HepG2 (cell line): ENCODE measurements around the gene KPNA3. TPM values are rescaled to one million over a fixed set of nuclear protein-coding genes. Genes with fewer than 3 reads are reported as not detected.

Experiments used
- ARID2 ChIP-seq: sonication (generic); formaldehyde crosslinking; IDR thresholded peaks from 2 replicates; pipeline ENCODE4 v1.8.1; 2022; ENCODE audit warnings: mild to moderate bottlenecking, missing genetic modification reagents, borderline replicate concordance
- CREM ChIP-seq, 2 experiments: sonication (generic) in 1 of 2; formaldehyde crosslinking in 1 of 2; IDR thresholded peaks; 2 replicates each; pipeline versions ENCODE4 v1.4.0 to v1.6.1; 2016 to 2020; ENCODE audit warnings: antibody characterized with exemption in 1 of 2, mild to moderate bottlenecking in 1 of 2, missing genetic modification reagents in 1 of 2
- EP300 ChIP-seq, 3 experiments: sonication (generic) in 1 of 3; formaldehyde crosslinking in 1 of 3; IDR thresholded peaks; 2 replicates each; pipeline versions ENCODE4 v1.5.1 to v1.6.1; 2011 to 2020; ENCODE audit warnings: low read depth in 2 of 3, low read length in 2 of 3, borderline replicate concordance in 1 of 3, improper control_type of control experiment in 1 of 3, mild to moderate bottlenecking in 1 of 3, missing genetic modification reagents in 1 of 3, moderate library complexity in 1 of 3
- FOXA1 ChIP-seq, 2 experiments: fragments of 450-650 bp in 1 of 2; sonication (generic) in 1 of 2; formaldehyde crosslinking in 1 of 2; IDR thresholded peaks; 2 replicates each; pipeline versions ENCODE4 v1.4.0 to v1.6.1; 2016 to 2020; ENCODE audit warnings: missing genetic modification reagents in 1 of 2
- HMGXB4 ChIP-seq, 2 experiments: sonication (generic) in 1 of 2; formaldehyde crosslinking in 1 of 2; IDR thresholded peaks; 2 replicates each; pipeline versions ENCODE4 v1.4.0 to v1.6.1; 2018 to 2020; ENCODE audit warnings: missing genetic modification reagents in 2 of 2, borderline replicate concordance in 1 of 2, low read depth in 1 of 2, mild to moderate bottlenecking in 1 of 2, missing biosample characterization in 1 of 2
- HNF4A ChIP-seq: sonication (generic); formaldehyde crosslinking; IDR thresholded peaks from 2 replicates; pipeline ENCODE4 v1.4.0; 2020; ENCODE audit warnings: missing genetic modification reagents
- HNF4G ChIP-seq, 2 experiments: sonication (generic) in 1 of 2; formaldehyde crosslinking in 1 of 2; IDR thresholded peaks; 2 replicates each; pipeline versions ENCODE4 v1.4.0 to v1.6.1; 2011 to 2020; ENCODE audit warnings: borderline replicate concordance in 2 of 2, low read depth in 2 of 2, mild to moderate bottlenecking in 2 of 2, low read length in 1 of 2, missing genetic modification reagents in 1 of 2, moderate library complexity in 1 of 2
- IRF2 ChIP-seq: IDR thresholded peaks from 2 replicates; pipeline ENCODE4 v1.6.1; 2018; ENCODE audit warnings: missing genetic modification reagents, missing compliant biosample characterization
- MNT ChIP-seq: fragments of 450-650 bp; IDR thresholded peaks from 2 replicates; pipeline ENCODE4 v1.6.1; 2016
- PATZ1 ChIP-seq: sonication (generic); formaldehyde crosslinking; IDR thresholded peaks from 2 replicates; pipeline ENCODE4 v1.4.0; 2020; ENCODE audit warnings: missing genetic modification reagents
- PHF21A ChIP-seq: sonication (generic); formaldehyde crosslinking; IDR thresholded peaks from 2 replicates; pipeline ENCODE4 v1.5.0; 2020; ENCODE audit warnings: mild to moderate bottlenecking, missing genetic modification reagents
- PPARG ChIP-seq: conservative IDR thresholded peaks from 2 replicates; pipeline ENCODE4 v1.6.1; 2016; ENCODE audit warnings: missing biosample characterization, missing genetic modification reagents
- RXRA ChIP-seq: sonication (generic); formaldehyde crosslinking; IDR thresholded peaks from 2 replicates; pipeline ENCODE4 v1.5.1; 2020; ENCODE audit warnings: missing genetic modification reagents
- SIN3A ChIP-seq: IDR thresholded peaks from 2 replicates; pipeline ENCODE4 v1.6.1; 2011; ENCODE audit warnings: low read depth, mild to moderate bottlenecking, control low read depth, low read length, borderline replicate concordance
- SNAPC2 ChIP-seq: sonication (generic); formaldehyde crosslinking; IDR thresholded peaks from 2 replicates; pipeline ENCODE4 v1.8.1; 2022; ENCODE audit warnings: mild to moderate bottlenecking, missing genetic modification reagents
- SOX13 ChIP-seq, 3 experiments: fragments of 450-650 bp in 1 of 3; sonication (generic) in 1 of 3; formaldehyde crosslinking in 1 of 3; IDR thresholded peaks in 2 of 3; conservative IDR thresholded peaks in 1 of 3; 2 replicates each; pipeline versions ENCODE4 v1.5.0 to v1.6.1; 2016 to 2020; ENCODE audit warnings: antibody characterized with exemption in 1 of 3, mild to moderate bottlenecking in 1 of 3, missing compliant biosample characterization in 1 of 3, missing genetic modification reagents in 1 of 3, moderate library complexity in 1 of 3
- STAG1 ChIP-seq: sonication (generic); formaldehyde crosslinking; IDR thresholded peaks from 2 replicates; pipeline ENCODE4 v1.4.0; 2020; ENCODE audit warnings: missing genetic modification reagents
- TFDP2 ChIP-seq: sonication (generic); formaldehyde crosslinking; IDR thresholded peaks from 2 replicates; pipeline ENCODE4 v1.4.0; 2020; ENCODE audit warnings: missing genetic modification reagents
- ZNF296 ChIP-seq: sonication (generic); formaldehyde crosslinking; conservative IDR thresholded peaks from 2 replicates; pipeline ENCODE4 v1.5.0; 2020; ENCODE audit warnings: mild to moderate bottlenecking, missing genetic modification reagents
- polyA plus RNA-seq, 8 experiments: library from polyadenylated mRNA; depleted of rRNA in 3 of 8; stranded (reverse) in 7 of 8; unstranded in 1 of 8; fragments of >200 nt; fragmentation: Illumina TruSeq in 4 of 8; extraction: Trizol in 4 of 8; gene quantifications; 2 replicates each; pipeline versions ENCODE4 v1.2.1 to v1.2.3, GENCODE V29; 2011 to 2016; ENCODE audit warnings: low read depth in 4 of 8, missing spikeins in 1 of 8, mixed read lengths in 1 of 8; ENCODE audit not compliant: insufficient read depth in 1 of 8
- total RNA-seq, 5 experiments: library from RNA; depleted of rRNA; stranded (reverse); fragments of >200 nt; fragmentation: Illumina TruSeq; extraction: Trizol; gene quantifications; 2 replicates each; pipeline ENCODE4 v1.2.3, GENCODE V29; 2016; ENCODE audit warnings: low read depth in 1 of 5

The KPNA3 gene
- total and polyA plus RNA-seq, 2 of the 13 experiments (the other 11 are each of a cell fraction or from before 2014, with no cell fraction given), result 13.0 to 28.9 TPM

GRCh38 chr13:49791315-49791710, 1.2 kb downstream of the KPNA3 start (continued):
- TF ChIP-seq CREM (IDR thresholded peaks at IDR 0.05), result 0 out of 2 replicates have a peak, but pooled peaks have one; percentile 5
- no peak for TF ChIP-seq CREM (CRISPR knock-in tag; IDR thresholded peaks at IDR 0.05)
- peak; percentile 63; the same call in 1 of the 2 replicates for TF ChIP-seq ARID2 (CRISPR knock-in tag)
- TF ChIP-seq IRF2, result 0 out of 2 replicates have a peak, but pooled peaks have one; percentile 50
- peak; percentile 45; the same call in 1 of the 2 replicates for TF ChIP-seq SNAPC2 (CRISPR knock-in tag)
- TF ChIP-seq HMGXB4 (CRISPR knock-in tag; IDR thresholded peaks at IDR 0.05; ENCODE audit: borderline replicate concordance in 1 of 2, low read depth in 1 of 2), result peak; percentile 65 to 81; a peak in 2 of 4 replicates
- TF ChIP-seq MNT, result no peak
- TF ChIP-seq PHF21A, result peak; percentile 60; the same call in 1 of the 2 replicates
- TF ChIP-seq ZNF296, result no peak
- no peak for TF ChIP-seq SOX13 (IDR thresholded peaks at IDR 0.05)
- TF ChIP-seq SOX13 (CRISPR knock-in tag; conservative IDR thresholded peaks at IDR 0.05 in 1 of 2, IDR thresholded peaks at IDR 0.05 in 1 of 2), result peak in 1 of 2 experiments; percentile 53; a peak in 1 of 4 replicates
- 0 out of 2 replicates have a peak, but pooled peaks have one; percentile 37 for TF ChIP-seq PATZ1 (CRISPR knock-in tag)
- no peak for TF ChIP-seq TFDP2
- peak; percentile 76 for TF ChIP-seq STAG1 (CRISPR knock-in tag)
- peak; percentile 82 for TF ChIP-seq HNF4G (IDR thresholded peaks at IDR 0.05; ENCODE audit: borderline replicate concordance, low read depth, low read length)
- peak; percentile 53; the same call in 1 of the 2 replicates for TF ChIP-seq HNF4G (CRISPR knock-in tag; IDR thresholded peaks at IDR 0.05; ENCODE audit: borderline replicate concordance, low read depth)
- no peak; the same call in 1 of the 2 replicates for TF ChIP-seq RXRA (CRISPR knock-in tag)
- peak in 1 of 2 experiments; percentile 13; a peak in 1 of 4 replicates for TF ChIP-seq EP300 (IDR thresholded peaks at IDR 0.05; ENCODE audit: low read depth in 2 of 2, low read length in 2 of 2)
- no peak for TF ChIP-seq EP300 (CRISPR knock-in tag; IDR thresholded peaks at IDR 0.05; ENCODE audit: borderline replicate concordance)
- TF ChIP-seq HNF4A (CRISPR knock-in tag), result peak; percentile 80
- TF ChIP-seq SIN3A, result peak; percentile 42; the same call in 1 of the 2 replicates
- peak; percentile 80 for TF ChIP-seq PPARG (CRISPR knock-in tag)
- TF ChIP-seq FOXA1 (IDR thresholded peaks at IDR 0.05), result no peak
- TF ChIP-seq FOXA1 (CRISPR knock-in tag; IDR thresholded peaks at IDR 0.05), result 0 out of 2 replicates have a peak, but pooled peaks have one; percentile 15
